HuH-7.5 (cell line): ENCODE results near the gene DENND5A.
A peak's percentile ranks its signal among the peaks of the same experiment; 100 is the strongest.
"Not testable (repeated sequence)": the region's sequence is repeated elsewhere in the genome, so short reads cannot be mapped to it uniquely, and the experiment has no call there.

Experiments used
- DNase-seq: peaks from one replicate; pipeline ENCODE4 v3.0.0; 2011; ENCODE audit warnings: low spot score

The DENND5A gene

DNA sequence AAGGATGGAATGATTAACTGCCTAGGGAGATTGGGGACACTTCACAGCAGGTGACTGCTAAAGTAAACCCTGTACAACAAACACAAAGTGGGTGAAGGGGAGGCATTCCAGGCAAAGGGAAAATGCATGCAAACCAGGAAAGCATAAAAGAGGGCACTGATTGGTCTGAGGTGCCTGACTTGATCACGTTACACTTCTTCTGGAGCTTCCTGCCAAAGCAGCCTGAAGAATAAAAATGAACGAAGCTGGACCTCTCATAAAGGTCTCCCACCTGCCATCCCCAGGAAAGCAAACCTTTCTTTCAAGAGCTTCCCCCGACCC, 127.1 kb downstream of the DENND5A start:
- no peak for DNase-seq

DNA sequence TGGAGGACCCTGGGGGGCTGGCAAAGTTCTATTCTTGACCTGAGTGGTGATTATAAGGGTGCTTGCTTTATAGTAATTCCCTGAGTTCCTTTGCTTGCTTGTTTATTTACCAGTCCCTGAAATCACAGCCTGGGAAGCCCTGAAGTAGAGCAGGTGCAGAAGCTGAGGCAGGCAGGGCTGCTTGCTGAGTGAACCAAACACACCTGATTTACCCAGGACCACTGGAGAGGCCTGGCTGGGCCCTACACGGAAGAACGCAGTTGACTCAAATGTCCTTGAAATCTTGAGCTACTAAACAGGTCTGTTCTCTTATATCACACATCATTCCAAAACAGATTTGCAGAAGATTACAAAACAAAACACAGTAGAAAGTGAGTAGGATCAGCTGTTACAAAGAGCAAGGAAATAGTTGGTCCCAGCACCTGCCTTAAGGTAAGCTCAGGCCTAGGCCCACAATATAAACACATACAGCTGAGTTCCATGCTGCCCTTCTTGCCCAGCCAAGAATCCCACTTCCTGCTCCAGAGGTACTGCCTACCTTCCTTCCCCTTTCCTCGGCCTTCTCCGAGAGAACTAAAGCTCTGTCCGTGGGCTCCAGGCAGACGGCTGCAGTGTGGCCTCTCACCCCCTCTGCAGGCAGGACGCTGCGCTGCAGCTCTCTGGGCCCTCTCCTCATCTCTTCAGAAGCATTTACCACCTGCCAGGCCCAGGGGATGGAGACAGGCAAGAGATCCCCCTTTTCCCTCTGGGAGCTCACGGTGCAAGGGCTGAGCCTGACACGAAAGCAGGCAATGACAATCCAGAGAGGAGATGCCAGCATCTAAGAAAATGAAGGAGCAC, 127.6 kb downstream of the DENND5A start:
- peak; percentile 49 for DNase-seq

DNA sequence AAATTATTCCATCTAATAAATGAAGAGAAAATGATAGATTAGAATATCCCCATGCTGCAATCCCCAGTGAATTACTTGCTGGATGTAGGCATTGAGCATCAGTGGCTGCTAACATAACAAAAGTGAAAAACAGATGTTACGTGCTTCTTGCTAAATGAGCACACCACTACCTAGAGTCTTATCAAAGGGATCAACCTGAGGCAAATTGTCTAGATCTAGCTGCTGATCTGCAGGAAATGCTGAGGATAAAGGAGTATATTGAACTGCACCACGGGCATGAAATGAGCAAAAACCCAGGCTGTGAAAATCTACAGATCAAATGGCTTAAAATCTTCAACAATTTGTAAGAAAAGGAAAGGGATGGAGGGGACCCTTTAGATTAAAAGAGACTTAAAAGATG, 128.4 kb downstream of the DENND5A start:
- no peak for DNase-seq

DNA sequence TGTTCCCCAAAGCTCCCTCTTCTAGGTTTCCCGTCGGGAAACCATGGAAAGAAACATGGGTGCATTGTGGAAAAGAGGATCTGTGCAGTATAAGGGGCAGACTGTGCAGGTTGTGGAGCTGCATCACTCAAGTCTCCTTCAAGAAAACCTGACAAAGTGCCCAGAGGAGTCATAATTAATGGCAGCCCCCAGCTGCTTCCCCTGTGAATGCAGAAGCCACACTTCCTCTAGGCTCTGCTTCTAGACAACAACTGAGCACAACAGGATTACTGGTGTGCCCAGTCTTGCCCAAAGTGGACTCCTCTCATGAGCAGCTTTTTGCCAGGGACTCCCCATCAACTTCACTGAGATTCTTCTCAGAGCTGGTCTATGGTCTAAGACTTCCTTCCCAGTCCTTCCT, 131.2 kb downstream of the DENND5A start:
- no peak for DNase-seq

DNA sequence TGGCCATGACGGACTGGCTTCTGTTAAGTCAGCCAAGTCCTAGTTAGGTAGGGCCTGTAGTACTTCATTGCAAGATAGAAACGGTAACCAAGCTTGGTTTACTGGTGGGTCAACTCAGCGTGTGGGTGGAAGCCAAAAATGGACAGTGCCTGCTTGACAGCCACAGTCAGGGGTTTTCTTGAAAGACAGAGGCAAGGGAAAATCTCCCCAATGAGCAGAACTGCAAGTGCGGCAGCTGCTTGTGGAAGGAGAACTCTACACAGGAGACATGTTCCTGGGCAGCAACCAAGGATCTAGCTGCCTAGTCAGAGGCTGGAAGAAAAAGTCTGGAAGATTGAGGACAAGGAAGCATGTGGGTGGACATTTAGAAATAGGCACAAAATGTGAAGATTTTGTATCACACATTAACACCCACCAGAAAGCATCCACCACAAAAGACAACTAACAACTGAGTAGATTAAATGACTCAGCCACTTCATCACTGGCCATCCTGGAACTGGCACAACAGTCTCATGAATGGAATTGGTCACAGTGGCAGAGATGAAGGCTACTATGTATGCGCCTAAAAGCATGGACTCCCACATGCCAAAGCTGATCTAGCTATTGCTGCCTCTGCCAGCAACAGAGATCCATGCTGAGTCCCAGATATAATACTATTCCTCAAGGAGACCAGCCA, 132.8 kb downstream of the DENND5A start:
- no peak for DNase-seq

DNA sequence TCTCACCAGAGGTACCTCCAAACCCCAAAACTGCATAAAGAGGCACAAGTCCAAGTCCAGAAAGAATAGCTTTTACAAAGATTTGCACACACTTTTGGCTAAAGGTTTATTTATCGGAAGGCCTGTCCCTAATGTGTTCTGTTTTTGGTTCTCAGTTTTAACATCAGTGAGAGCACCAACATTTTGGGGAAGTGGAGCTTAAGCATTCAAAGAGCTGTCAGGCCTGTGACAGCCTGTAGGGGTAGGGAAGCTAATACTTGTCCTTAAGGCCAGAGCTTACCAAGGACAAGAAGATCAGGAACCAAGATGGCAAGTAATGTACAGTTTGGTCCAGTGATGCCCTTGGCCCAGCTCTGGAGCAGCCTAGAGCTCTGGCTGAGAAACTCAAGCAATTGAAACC, 134.9 kb downstream of the DENND5A start:
- DNase-seq, result no peak

DNA sequence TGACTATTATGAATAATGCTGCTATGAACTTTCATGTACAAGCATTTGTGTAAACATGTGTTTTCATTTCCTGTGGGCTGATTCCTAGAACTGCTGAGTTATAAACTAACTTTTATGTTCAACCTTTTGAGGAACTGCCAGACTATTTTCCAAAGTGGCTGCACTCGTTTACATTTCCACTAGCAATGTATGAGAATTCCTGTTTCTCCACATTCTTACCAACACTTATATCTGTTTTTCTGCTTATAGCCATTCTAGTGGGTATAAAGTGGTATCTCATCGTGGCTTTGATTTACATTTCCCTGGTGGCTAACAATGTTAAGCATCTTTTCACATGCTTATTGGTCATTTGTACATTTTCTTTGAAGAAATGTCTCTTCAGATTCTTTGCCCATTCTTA, 138.5 kb downstream of the DENND5A start:
- no peak for DNase-seq

DNA sequence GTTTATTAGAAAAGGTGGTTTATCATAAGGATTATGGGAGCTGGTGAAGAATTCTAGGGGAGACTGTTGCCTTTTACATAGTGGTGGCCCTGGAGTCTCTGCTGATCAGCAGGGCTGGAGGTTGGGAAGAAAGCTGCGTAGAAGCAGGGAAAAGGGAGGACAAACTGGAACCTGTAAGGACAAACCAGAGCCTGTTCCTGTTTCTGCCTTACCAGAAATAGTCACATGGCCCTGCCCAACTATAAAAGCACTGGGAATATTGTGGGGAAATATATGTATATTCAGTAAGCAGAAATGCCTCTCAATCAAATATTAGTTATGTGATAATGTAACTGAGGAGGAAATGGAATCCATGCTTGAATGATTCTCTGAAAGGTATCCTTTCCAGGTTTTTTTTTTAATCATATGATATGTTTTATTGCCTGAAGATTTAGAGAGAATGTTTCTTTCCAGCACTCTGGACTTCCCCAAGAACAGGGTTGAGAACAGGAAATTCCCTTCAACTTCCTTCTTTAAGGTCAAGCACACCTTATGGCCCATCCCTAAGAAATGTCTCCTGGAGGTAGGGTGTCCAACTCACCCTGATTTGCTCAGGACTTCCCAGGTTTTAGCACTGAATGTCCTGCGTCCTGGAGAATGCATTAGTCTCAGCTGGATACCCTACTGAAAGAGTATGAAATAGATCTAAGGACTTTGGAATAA, 139.8 kb downstream of the DENND5A start:
- DNase-seq, result no peak

DNA sequence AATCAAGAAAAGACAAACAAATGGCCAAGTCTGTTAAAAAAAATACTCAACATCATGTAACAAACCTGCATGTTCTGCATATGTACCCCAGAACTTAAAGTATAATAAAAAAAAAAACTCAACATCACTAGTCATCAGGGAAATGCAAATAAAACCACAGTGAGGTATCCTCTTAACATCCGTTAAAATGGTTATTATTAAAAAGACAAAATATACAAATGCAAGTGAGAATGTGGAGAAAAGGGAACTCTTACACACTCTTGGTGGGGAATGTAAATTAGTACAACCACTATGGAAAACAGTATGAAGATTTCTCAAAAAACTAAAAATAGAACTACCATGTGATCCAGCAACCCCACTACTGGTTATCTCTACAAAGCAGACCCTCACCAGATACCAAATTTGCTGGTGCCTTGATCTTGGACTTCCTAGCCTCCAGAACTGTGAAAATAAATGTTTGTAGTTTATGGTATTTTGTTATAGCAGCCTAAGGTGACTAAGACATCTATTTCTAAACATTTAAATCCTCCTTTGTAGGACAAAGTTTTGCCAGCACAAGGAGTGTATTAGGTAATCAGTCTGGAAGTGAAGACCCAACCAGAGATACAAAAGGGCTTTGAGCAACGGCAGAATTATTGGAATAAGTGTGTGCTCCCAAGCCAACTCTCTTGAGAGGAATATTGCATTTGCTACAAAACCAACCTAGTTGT, 141.4 kb downstream of the DENND5A start:
- DNase-seq, result no peak

DNA sequence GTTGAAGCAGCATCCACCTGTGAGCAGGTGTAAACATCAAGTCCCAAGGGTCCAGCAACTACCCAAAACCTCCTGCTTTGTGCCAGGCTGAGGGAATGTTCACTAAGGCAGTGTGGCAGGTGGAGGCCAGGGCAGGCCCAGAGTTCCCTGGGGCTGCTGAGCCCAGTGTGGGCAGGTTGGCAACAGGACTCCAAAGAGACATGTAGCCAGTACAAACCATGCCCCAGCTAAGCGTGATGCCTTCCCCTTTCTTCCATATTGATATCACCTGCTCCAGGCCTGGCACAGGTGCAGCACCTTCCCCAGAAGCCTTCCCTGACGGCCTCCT, 143.7 kb downstream of the DENND5A start:
- DNase-seq, result no peak

DNA sequence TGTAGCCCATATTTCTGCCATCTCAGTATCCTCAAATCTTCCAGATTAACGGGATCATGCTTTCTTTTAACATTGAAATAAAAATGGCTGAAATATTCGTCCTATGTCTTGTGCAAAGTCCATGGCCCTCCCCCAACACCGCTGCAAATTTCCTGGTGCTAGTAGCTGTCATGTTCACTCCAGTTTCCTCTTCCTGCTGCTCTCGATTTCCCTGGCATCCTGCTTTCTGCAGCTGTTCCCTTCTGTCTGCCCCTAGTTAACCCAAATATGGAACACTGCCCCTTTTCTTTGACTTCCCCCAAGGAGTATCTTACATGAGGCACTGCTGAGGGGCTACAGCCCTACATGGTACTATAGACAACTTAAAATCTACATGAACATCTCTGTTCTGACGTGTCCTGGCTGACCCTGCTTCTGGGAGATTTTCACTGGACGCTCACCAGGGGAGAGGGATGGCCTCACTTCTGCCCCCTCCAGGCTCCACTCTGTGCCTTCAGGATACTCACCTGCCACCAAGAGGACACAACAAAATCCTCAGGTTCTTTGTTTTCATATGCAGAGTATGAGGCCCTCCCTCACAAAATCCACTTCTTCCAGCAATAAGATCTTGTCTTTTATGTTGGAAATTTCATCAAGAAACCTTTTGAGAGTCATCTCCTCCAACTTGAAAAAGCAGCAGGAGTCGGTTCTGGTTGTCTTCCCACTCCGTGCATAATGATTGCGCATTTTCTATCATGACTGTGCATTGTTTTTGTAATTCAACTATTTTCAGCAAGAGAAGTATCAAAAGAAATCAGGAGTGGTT, 144.3 kb downstream of the DENND5A start:
- no peak for DNase-seq

DNA sequence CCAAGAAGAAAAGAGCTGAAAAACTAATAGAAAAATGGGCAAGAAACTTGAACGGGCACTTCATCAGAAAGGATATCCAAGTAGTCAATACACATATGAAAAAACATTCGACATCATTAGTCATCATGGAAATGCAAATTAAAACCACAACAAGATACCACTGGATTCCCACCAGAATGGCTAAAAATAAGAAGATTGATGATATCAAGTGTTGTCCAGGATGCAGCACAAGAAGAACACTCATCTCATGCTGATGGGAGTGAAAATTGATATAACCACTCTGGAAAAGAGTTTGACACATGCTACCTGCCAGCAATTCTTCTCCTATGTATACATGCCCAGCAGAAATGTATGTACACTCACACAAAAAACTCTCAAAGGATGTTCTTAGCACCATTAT, 146.9 kb downstream of the DENND5A start:
- no peak for DNase-seq

DNA sequence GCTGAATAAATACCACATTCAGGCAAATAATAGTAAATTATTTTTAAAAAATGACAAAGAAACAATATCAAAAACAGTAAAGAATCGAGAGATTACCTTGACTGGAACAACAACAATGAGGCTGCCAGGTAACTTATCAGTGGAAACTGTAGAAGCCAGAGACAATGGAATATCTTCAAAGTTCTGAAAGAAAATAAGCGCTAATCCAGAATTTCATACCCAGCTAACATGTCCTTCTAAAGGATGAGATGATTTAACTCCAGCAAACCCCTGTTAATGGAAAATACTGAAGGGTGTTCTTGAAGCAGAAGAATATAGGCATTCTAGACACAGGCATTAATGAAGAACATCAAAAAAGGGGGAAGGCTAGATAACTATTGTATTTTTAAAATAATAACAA, 153.1 kb downstream of the DENND5A start:
- DNase-seq, result no peak

DNA sequence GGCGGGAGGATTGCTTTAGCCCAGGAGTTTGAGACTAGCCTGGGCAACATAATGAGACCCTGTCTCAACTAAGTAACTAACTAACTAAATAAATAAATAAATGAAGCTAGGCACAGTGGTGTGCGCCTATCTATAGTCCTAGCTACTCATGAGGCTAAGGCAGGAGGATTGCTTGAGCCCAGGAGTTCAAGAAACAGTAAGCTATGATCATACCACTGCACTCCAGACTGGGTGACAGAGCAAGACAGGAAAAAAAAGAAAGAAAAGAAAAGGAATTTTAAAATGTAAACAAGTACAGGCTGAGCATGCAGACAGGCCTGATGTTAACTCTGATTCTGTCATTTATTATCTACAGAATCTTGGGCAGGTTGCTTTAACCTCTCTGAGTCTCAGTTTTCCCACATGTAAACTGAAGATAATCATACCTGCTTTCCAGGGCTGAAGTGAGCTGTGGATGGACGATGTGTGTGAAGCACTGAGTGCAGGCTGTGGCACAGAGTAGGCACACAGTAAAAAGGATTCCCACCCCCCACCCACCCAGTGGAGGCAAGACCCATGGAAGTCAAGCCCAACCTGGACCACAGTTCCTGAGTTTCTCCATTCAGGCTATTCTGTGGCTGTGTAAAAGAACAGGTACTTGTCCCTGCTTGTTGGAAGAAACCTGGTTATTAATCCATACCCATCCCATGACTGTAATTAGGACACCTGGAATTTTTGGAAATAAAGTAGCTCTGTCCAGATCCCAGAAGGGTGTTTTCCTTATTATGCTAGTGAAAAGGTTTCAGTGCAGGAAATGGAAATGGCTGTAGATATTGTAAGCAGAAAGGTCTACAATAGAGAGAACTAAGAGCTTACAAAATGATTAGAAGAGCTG, 155.1 kb downstream of the DENND5A start:
- DNase-seq, result no peak

DNA sequence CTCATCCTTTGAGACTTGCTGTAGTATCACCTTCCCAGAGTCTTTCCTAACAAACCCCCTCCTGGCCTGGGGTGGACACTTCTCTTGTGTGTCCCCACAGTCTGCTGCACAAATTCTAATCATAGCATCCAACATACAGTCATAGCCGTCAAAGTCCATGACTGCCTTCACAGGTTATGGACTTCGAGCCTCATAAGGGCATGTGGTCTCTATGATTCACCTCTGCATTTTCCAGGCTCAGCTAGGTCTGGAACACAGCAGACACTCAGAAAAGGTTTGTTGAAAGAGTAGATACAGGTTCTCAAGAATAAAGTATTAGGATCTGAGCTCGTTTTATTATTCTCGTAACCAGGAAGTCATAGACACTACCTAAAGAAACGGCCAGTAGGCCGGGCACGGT, 160.6 kb downstream of the DENND5A start:
- no peak for DNase-seq

DNA sequence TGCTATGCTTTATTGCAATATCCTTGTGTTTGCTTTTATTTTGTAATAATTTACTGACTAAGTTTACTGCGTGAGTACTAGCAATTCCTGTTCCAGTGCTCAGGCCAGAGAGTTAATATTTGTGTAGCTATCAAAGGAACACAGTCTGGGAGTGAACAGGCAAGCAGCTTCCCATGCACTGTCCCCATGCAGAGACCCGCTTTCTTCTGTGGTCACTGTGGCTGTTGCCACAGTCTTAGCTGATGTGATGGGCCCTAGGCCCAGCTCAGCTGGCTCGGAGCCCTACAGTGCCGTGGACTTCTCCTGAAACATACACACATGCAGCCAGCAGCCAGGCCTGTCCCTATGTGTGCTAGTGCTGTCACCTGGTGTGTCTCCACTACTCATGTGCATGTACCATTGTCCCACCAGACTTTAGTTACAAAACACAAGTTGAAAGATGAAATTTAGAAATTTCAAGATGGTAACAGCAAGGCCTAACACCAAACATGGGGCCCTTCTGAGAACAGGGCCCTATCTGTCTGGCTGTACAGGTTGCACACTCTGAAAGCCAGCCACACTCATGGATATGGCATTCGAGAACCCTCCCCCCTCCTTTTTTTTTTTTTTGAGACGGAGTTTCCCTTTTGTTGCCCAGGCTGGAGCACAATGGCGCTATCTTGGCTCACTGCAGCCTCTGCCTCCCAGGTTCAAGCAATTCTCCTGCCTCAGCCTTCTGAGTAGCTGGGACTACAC, 161.4 kb downstream of the DENND5A start:
- no peak for DNase-seq

DNA sequence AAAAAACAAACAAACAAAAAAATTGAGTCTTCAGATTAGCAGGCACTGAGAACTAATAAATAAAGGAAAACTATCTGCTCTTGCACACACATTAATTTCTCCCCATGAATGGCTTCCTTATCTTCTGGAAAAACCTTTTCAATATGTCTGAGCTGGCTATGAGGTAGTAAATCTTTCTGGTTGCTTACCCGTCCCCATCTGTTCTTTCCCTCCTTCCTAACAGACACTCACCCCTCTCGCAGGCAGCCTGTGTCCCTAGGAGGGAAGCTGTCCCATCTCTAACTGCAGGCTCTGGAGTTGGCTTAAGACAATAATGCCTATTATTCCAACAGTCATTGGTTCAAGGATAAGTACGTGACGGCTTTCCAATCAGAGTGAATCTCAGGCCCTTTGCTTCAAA, 165.5 kb downstream of the DENND5A start:
- DNase-seq, result no peak

DNA sequence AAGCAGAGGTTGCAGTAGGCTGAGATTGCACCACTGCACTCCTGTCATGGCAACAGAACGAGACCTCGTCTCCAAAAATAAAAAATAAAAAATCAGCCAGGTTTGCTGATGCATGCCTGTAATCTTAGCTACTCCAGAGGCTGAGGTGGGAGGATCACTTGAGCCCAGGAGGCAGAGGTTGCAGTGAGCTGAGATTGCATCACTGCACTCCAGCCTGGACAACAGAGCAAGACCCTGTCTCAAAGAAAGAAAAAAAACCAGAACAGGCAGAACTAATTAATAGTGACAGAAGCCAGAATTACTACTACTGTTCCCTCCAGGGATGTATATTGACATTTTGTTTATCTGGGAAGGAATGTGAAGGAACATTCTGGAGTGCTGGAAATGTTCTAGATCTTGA, 166.7 kb downstream of the DENND5A start:
- DNase-seq, result not testable (repeated sequence)

DNA sequence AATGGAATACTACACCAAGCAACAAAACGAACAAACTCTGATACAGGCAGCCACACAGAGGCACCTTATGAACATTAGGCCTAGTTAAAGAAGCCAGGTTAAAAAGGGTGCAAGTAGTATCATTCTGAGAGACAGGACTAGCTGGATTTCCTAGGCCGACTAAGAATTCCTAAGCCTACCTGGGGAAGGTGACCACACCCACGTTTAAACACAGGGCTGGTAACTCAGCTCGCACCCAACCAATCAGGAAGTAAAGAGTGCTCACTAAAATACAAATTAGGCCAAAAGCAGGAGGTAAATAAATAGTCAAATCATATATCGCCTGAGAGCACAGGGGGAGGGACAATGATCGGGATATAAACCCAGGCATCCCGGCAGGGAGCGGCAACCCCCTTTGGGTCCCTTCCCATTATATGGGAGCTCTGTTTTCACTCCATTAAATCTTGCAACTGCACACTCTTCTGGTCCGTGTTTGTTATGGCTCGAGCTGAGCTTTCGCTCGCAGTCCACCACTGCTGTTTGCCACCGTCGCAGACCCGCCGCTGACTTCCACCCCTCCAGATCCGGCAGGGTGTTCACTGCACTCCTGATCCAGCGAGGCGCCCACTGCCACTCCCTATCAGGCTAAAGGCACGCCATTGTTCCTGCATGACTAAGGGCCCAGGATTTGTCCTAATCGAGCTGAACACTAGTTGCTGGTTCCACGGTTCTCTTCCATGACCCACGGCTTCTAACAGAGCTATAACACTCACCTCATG, 167.8 kb downstream of the DENND5A start:
- not testable (repeated sequence) for DNase-seq
